Panc1 (cell line): ENCODE data around the gene PIAS4. TPM values are rescaled to one million over a fixed set of nuclear protein-coding genes. Genes with fewer than 3 reads are reported as not detected.

Experiments
- ATAC-seq: fragments of 200-7000 bp; cut with Tn5 transposase; 2 replicates; pipeline ENCODE4 v1.9.1; 2020; ENCODE audit warnings: mild to moderate bottlenecking, moderate library complexity
- BruUV-seq: library from RNA; stranded (reverse); fragments of 400-500 nt; replicated peaks from 2 replicates; lab custom pipeline; 2021; lab: Mats Ljungman, UMichigan
- CTCF ChIA-PET: fragments of 300-600 bp; sonication (Branson Sonifier 250); formaldehyde crosslinking; loops from one replicate; lab custom pipeline; 2022; ENCODE audit warnings: antibody characterized with exemption; lab: Charles Lee
- POLR2A ChIA-PET: fragments of 300-600 bp; sonication (Branson Sonifier 250); formaldehyde crosslinking; loops from one replicate; lab custom pipeline; 2022; ENCODE audit warnings: antibody characterized with exemption; lab: Charles Lee
- DNase-seq: peaks from one replicate; pipeline ENCODE4 v3.0.0-alpha.2; 2010; ENCODE audit warnings: low read depth, low spot score
- H3K27ac ChIP-seq: 2 replicates; pipeline ENCODE4 v1.5.1; 2011; ENCODE audit warnings: mild to moderate bottlenecking, low read length, inconsistent platforms
- H3K27me3 ChIP-seq: fragments of 200-500 bp; sonication (Bioruptor generic); 2 replicates; pipeline ENCODE4 v1.6.0; 2014; ENCODE audit warnings: low read length, inconsistent platforms; ENCODE audit not compliant: control insufficient read depth, insufficient read depth
- H3K36me3 ChIP-seq: fragments of 200-500 bp; sonication (Bioruptor generic); 2 replicates; pipeline ENCODE4 v1.5.1; 2014; ENCODE audit warnings: inconsistent platforms, mild to moderate bottlenecking, low read length, moderate library complexity; ENCODE audit not compliant: control insufficient read depth, insufficient read depth
- H3K4me1 ChIP-seq: 2 replicates; pipeline ENCODE4 v1.5.1; 2011; ENCODE audit warnings: inconsistent platforms, mild to moderate bottlenecking, low read length, moderate library complexity; ENCODE audit not compliant: control insufficient read depth, insufficient read depth
- H3K4me3 ChIP-seq, 2 experiments: 2 replicates each; pipeline ENCODE4 v1.5.1; 2011 to 2012; ENCODE audit warnings: low read depth in 2 of 2, low read length in 2 of 2, mild to moderate bottlenecking in 2 of 2, inconsistent platforms in 1 of 2, moderate library complexity in 1 of 2
- H3K9me3 ChIP-seq: fragments of 200-500 bp; sonication (Bioruptor generic); 2 replicates; pipeline ENCODE4 v1.5.1; 2014; ENCODE audit warnings: low read depth, mild to moderate bottlenecking, inconsistent platforms, low read length, moderate library complexity; ENCODE audit not compliant: control insufficient read depth, insufficient read depth
- POLR2AphosphoS5 ChIP-seq: IDR thresholded peaks from 2 replicates; pipeline ENCODE4 v1.6.1; 2012; ENCODE audit warnings: mild to moderate bottlenecking, low read depth, low read length, moderate library complexity
- SIN3A ChIP-seq: IDR thresholded peaks from 2 replicates; pipeline ENCODE4 v1.6.1; 2012; ENCODE audit warnings: low read depth, mild to moderate bottlenecking, low read length, moderate library complexity, borderline replicate concordance; ENCODE audit not compliant: insufficient read depth
- TCF7L2 ChIP-seq: IDR thresholded peaks from 2 replicates; pipeline ENCODE4 v1.6.1; 2011; ENCODE audit warnings: mild to moderate bottlenecking, low read depth, low read length, inconsistent platforms
- in situ Hi-C: cut with HindIII; loops from 2 replicates; pipeline ENCODE4 v1.10.0; 2016; ENCODE audit warnings: low sequenced_read_pairs, low pct_unique_long_range_greater_than_20kb
- intact Hi-C: fragments of 100-400 bp; cut with micrococcal nuclease; formaldehyde crosslinking; loops from one replicate; pipeline ENCODE4 v1.10.0; 2022; ENCODE audit not compliant: unreplicated experiment
- total RNA-seq: library from RNA; stranded (reverse); gene quantifications from one replicate; pipeline ENCODE4 v1.2.1, GENCODE V29; 2021; ENCODE audit not compliant: unreplicated experiment
- TF ChIP-seq, protein P1 (sequence below): fragments of 450-650 bp; IDR thresholded peaks from 2 replicates; pipeline ENCODE4 v1.5.1; 2017; ENCODE audit warnings: mild to moderate bottlenecking
- TF ChIP-seq, protein P2 (sequence below), 2 experiments: IDR thresholded peaks; 2 replicates each; pipeline ENCODE4 v1.6.1; 2011 to 2012; ENCODE audit warnings: low read depth in 2 of 2, control low read depth in 1 of 2, low read length in 1 of 2, mild to moderate bottlenecking in 1 of 2, moderate library complexity in 1 of 2; ENCODE audit not compliant: insufficient read depth in 1 of 2

Gene PIAS4
- total RNA-seq, 1 experiment from 2014 or later: 36.7 TPM

DNA sequence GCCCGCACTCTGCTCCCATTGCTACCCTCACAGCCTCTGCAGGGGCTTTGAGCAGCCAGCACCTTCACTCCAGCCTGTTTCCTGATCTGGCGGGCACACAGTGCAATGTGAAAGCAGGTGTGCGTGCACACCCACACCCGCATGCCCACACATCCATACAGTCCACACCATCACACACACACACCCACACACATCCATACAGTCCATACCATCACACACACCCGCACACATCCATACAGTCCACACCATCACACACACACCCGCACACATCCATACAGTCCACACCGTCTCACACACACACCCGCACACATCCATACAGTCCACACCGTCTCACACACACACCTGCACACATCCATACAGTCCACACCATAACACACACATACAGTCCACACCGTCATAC lies 28.0 kb downstream of the PIAS4 start:
- no TSS peak for BruUV-seq
- no peak for ATAC-seq

DNA sequence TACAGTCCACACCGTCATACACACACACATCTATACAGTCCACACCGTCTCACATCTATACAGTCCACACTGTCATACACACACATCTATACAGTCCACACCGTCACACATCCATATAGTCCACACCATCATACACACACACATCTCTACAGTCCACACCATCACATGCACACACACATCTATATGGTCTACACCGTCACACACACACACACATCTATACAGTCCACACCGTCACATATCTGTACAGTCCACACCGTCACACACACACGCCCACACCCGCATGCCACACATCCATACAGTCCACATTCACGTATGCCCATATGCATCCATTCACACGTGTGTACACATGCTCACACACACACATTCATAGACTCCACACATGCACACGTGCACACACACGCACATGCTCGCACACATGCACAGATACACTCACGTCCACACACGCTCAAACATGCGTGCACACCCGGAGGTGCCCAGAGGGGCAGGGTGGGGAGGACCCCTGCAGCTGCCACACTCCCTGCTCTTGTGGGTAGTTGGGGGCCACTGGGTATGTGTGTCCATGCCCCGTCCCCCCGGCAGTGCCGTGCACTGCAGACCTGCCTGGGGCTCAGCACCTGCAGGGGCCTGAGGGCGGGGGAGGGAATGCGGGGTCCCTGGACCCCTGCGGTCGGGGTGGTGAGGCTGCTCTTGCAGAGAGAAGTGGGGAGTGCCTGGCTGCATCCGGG lies 29.2 kb downstream of the PIAS4 start:
- DNase-seq (no peak), ATAC-seq (no peak)
- no peaks in the 10 kb centered on the region; the same call in none of the 2 replicates for H3K4me1 ChIP-seq
- H3K4me3 ChIP-seq: no peak overlapping the region
- in situ Hi-C loops: no loop called here
- no peaks in the 10 kb centered on the region for H3K9me3 ChIP-seq
- H3K27ac ChIP-seq: no peak overlapping the region
- ChIA-PET POLR2A (no interaction called here), CTCF (no interaction called here)
- H3K36me3 ChIP-seq: no peaks in the 10 kb centered on the region
- H3K27me3 ChIP-seq: no peaks in the 10 kb centered on the region
- no TSS peak for BruUV-seq
- intact Hi-C loops: no loop called here
- TF ChIP-seq TCF7L2 (no peak), SIN3A (no peak), POLR2AphosphoS5 (no peak)
- TF ChIP-seq, protein P1, sequence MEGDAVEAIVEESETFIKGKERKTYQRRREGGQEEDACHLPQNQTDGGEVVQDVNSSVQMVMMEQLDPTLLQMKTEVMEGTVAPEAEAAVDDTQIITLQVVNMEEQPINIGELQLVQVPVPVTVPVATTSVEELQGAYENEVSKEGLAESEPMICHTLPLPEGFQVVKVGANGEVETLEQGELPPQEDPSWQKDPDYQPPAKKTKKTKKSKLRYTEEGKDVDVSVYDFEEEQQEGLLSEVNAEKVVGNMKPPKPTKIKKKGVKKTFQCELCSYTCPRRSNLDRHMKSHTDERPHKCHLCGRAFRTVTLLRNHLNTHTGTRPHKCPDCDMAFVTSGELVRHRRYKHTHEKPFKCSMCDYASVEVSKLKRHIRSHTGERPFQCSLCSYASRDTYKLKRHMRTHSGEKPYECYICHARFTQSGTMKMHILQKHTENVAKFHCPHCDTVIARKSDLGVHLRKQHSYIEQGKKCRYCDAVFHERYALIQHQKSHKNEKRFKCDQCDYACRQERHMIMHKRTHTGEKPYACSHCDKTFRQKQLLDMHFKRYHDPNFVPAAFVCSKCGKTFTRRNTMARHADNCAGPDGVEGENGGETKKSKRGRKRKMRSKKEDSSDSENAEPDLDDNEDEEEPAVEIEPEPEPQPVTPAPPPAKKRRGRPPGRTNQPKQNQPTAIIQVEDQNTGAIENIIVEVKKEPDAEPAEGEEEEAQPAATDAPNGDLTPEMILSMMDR: no peak
- TF ChIP-seq, protein P2, sequence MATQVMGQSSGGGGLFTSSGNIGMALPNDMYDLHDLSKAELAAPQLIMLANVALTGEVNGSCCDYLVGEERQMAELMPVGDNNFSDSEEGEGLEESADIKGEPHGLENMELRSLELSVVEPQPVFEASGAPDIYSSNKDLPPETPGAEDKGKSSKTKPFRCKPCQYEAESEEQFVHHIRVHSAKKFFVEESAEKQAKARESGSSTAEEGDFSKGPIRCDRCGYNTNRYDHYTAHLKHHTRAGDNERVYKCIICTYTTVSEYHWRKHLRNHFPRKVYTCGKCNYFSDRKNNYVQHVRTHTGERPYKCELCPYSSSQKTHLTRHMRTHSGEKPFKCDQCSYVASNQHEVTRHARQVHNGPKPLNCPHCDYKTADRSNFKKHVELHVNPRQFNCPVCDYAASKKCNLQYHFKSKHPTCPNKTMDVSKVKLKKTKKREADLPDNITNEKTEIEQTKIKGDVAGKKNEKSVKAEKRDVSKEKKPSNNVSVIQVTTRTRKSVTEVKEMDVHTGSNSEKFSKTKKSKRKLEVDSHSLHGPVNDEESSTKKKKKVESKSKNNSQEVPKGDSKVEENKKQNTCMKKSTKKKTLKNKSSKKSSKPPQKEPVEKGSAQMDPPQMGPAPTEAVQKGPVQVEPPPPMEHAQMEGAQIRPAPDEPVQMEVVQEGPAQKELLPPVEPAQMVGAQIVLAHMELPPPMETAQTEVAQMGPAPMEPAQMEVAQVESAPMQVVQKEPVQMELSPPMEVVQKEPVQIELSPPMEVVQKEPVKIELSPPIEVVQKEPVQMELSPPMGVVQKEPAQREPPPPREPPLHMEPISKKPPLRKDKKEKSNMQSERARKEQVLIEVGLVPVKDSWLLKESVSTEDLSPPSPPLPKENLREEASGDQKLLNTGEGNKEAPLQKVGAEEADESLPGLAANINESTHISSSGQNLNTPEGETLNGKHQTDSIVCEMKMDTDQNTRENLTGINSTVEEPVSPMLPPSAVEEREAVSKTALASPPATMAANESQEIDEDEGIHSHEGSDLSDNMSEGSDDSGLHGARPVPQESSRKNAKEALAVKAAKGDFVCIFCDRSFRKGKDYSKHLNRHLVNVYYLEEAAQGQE (IDR thresholded peaks at IDR 0.05; ENCODE audit: insufficient read depth in 1 of 2, low read depth in 2 of 2, low read length in 1 of 2): no peak

More for the DNA sequence above, 28.0 kb downstream of the PIAS4 start:
- POLR2A ChIA-PET: no interaction called here
- DNase-seq: no peak
- intact Hi-C loops: no loop called here
- TF ChIP-seq, protein P1: no peak
- TF ChIP-seq POLR2AphosphoS5 (no peak), SIN3A (no peak), TCF7L2 (no peak)
- TF ChIP-seq, protein P2 (IDR thresholded peaks at IDR 0.05; ENCODE audit: insufficient read depth in 1 of 2, low read depth in 2 of 2, low read length in 1 of 2): no peak
- H3K9me3 ChIP-seq: no peaks in the 10 kb centered on the region
- no peak overlapping the region for H3K4me3 ChIP-seq
- CTCF ChIA-PET: no interaction called here
- no peaks in the 10 kb centered on the region for H3K36me3 ChIP-seq
- H3K4me1 ChIP-seq: no peaks in the 10 kb centered on the region; the same call in none of the 2 replicates
- in situ Hi-C loops: no loop called here
- H3K27ac ChIP-seq: no peak overlapping the region
- H3K27me3 ChIP-seq: no peaks in the 10 kb centered on the region
